GM20000 (cell line): Measurements from ENCODE around the gene SEC14L6.

ENCODE experiments used
- DNase-seq: peaks from one replicate; pipeline ENCODE4 v3.0.0; 2012; ENCODE audit warnings: low spot score
- TF ChIP-seq, protein P1 (sequence below): IDR thresholded peaks from 2 replicates; pipeline ENCODE4 v1.5.1; 2012; ENCODE audit warnings: mild to moderate bottlenecking, control low read depth; ENCODE audit errors: extremely low read depth, missing control alignments

SEC14L6 gene

GRCh38 chr22:30516273-30516672 lies 30.3 kb downstream of the SEC14L6 start:
- DNase-seq = no peak
- TF ChIP-seq, protein P1, sequence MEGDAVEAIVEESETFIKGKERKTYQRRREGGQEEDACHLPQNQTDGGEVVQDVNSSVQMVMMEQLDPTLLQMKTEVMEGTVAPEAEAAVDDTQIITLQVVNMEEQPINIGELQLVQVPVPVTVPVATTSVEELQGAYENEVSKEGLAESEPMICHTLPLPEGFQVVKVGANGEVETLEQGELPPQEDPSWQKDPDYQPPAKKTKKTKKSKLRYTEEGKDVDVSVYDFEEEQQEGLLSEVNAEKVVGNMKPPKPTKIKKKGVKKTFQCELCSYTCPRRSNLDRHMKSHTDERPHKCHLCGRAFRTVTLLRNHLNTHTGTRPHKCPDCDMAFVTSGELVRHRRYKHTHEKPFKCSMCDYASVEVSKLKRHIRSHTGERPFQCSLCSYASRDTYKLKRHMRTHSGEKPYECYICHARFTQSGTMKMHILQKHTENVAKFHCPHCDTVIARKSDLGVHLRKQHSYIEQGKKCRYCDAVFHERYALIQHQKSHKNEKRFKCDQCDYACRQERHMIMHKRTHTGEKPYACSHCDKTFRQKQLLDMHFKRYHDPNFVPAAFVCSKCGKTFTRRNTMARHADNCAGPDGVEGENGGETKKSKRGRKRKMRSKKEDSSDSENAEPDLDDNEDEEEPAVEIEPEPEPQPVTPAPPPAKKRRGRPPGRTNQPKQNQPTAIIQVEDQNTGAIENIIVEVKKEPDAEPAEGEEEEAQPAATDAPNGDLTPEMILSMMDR = no peak

- TF ChIP-seq, protein P1 = no peak
- DNase-seq = no peak
Observed at GRCh38 chr22:30514252-30514651, 32.3 kb downstream of the SEC14L6 start.

GRCh38 chr22:30513462-30513861 lies 33.1 kb downstream of the SEC14L6 start:
- TF ChIP-seq, protein P1 = no peak
- no peak for DNase-seq

GRCh38 chr22:30511911-30512310 lies 34.6 kb downstream of the SEC14L6 start:
- TF ChIP-seq, protein P1 = no peak
- DNase-seq = no peak

GRCh38 chr22:30511109-30511508 lies 35.4 kb downstream of the SEC14L6 start:
- no peak for DNase-seq
- TF ChIP-seq, protein P1 = no peak

GRCh38 chr22:30508216-30508615 lies 38.3 kb downstream of the SEC14L6 start:
- no peak for DNase-seq
- TF ChIP-seq, protein P1 = no peak

DNA sequence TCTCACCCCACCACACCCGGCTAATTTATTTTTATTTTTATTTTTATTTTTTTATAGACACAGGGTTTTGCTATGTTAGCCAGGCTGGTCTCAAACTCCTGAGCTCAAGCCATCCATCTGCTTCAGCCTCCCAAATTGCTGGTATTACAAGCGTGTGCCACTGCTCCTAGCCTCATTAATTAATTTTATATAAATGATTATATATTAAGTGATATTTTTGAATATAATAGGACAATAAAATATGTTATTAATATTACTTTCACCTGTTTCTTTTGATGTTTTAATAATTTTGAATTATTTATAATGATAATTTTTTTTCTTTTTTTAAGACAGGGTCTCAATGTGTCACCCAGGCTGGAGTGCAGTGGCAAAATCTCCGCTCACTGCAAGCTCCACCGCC lies 38.9 kb downstream of the SEC14L6 start:
- DNase-seq = no peak
- TF ChIP-seq, protein P1 = no peak
